ENCODE results near the gene KCNMA1. TPM values are rescaled to one million over a fixed set of nuclear protein-coding genes. Genes with fewer than 3 reads are reported as not detected.

The KCNMA1 gene
- total RNA-seq, 1 donor from 2014 or later, result 94.3 TPM

- Histone ChIP-seq H3K27me3 (no peaks in the 10 kb centered on the region), H3K36me3 (no peaks in the 10 kb centered on the region), H3K27ac (peak overlapping the region; percentile 39), H3K9me3 (no peaks in the 10 kb centered on the region), H3K4me3 (no peak overlapping the region), H3K4me1 (peaks cover 22% of the 10 kb centered on the region)
- DNase-seq (ENCODE audit: extremely low spot score in 2 of 2), result no peak
- intact Hi-C loops (cut with DNase I), result no loop called here
- peak in 1 of 2 donors; percentile 27 for TF ChIP-seq POLR2AphosphoS5 (IDR thresholded peaks at IDR 0.05; ENCODE audit: insufficient read depth in 1 of 2, low read depth in 1 of 2)
- TF ChIP-seq, protein P1, sequence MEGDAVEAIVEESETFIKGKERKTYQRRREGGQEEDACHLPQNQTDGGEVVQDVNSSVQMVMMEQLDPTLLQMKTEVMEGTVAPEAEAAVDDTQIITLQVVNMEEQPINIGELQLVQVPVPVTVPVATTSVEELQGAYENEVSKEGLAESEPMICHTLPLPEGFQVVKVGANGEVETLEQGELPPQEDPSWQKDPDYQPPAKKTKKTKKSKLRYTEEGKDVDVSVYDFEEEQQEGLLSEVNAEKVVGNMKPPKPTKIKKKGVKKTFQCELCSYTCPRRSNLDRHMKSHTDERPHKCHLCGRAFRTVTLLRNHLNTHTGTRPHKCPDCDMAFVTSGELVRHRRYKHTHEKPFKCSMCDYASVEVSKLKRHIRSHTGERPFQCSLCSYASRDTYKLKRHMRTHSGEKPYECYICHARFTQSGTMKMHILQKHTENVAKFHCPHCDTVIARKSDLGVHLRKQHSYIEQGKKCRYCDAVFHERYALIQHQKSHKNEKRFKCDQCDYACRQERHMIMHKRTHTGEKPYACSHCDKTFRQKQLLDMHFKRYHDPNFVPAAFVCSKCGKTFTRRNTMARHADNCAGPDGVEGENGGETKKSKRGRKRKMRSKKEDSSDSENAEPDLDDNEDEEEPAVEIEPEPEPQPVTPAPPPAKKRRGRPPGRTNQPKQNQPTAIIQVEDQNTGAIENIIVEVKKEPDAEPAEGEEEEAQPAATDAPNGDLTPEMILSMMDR (IDR thresholded peaks at IDR 0.05), result no peak
Measured at GRCh38 chr10:77011874-77012811, 625.5 kb downstream of the KCNMA1 start.

GRCh38 chr10:77010430-77010829, 627.2 kb downstream of the KCNMA1 start:
- no peaks in the 10 kb centered on the region for H3K9me3 ChIP-seq
- no peak for DNase-seq (ENCODE audit: extremely low spot score in 2 of 2)
- H3K27me3 ChIP-seq, result no peaks in the 10 kb centered on the region
- TF ChIP-seq, protein P1 (IDR thresholded peaks at IDR 0.05), result no peak
- TF ChIP-seq POLR2AphosphoS5 (IDR thresholded peaks at IDR 0.05; ENCODE audit: insufficient read depth in 1 of 2, low read depth in 1 of 2) (no peak), POLR2A (IDR thresholded peaks at IDR 0.05) (no peak)
- no peak overlapping the region for H3K4me3 ChIP-seq
- H3K4me1 ChIP-seq, result peaks cover 22% of the 10 kb centered on the region
- H3K27ac ChIP-seq, result no peak overlapping the region
- intact Hi-C loops (cut with DNase I), result no loop called here
- no peaks in the 10 kb centered on the region for H3K36me3 ChIP-seq

DNA sequence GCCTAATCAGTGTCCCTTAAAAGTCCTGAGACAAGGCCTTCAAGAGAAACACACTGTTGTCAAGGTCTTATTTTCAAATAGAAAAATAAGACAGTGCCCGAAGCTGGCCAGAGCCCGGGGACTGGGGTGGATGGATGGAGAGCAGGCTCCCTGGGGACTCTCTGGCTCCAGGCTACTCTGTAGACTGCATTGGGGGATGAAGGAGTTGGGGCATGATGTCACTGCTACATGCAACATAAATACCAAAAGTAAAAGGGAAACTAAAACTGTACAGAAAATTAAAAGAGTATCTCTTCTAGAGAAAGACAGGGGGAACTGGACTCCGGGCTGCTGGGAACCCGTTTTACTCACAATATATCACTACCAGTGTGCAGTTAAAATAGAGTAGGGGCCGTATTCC, 629.8 kb downstream of the KCNMA1 start:
- no peak for DNase-seq (ENCODE audit: extremely low spot score in 2 of 2)
- no peaks in the 10 kb centered on the region for H3K9me3 ChIP-seq
- no peaks in the 10 kb centered on the region for H3K36me3 ChIP-seq
- TF ChIP-seq POLR2AphosphoS5 (IDR thresholded peaks at IDR 0.05; ENCODE audit: insufficient read depth in 1 of 2, low read depth in 1 of 2), result no peak
- no peak for TF ChIP-seq POLR2A (IDR thresholded peaks at IDR 0.05)
- no peaks in the 10 kb centered on the region for H3K27me3 ChIP-seq
- no peak overlapping the region for H3K4me3 ChIP-seq
- H3K4me1 ChIP-seq, result peaks cover 15% of the 10 kb centered on the region
- intact Hi-C loops (cut with DNase I), result loop anchor here (10.0 kb wide), 1 partner anchor 1613 kb away; no protein-coding TSS in a partner anchor
- no peak overlapping the region for H3K27ac ChIP-seq

DNA sequence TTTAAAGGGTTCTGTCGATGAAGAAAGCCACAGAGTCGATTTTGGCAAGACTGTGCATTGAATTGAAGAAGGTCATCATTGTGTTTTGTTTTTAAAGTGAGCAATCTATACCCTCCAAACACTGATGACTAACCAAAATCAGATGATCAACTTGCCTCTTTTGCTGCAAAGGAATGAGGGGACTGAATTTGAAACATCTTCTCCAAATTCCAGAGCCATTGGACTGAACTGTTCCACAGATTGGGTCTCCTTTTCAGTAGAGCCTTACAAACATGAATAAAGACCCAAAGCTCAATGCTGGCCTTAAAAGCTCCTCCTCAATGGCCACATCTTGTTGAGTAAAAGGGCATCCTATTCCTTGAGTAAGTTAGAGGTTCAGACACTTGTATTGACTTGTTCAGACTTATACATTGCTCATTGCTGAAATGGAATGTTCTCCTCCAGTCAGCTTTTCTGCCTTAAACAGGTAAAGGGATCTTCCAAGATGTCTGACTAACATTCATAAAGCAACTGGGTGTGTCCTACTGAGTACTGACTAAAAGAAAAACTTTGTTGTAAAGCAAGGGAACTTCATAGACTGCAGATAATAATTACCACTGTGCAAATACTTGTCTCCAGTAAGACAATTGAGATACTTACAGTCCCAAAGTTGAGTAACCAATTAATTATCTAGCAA, 630.6 kb downstream of the KCNMA1 start:
- no peak for DNase-seq (ENCODE audit: extremely low spot score in 2 of 2)
- Histone ChIP-seq H3K4me1 (peaks cover 6% of the 10 kb centered on the region), H3K36me3 (no peaks in the 10 kb centered on the region), H3K4me3 (no peak overlapping the region), H3K27ac (no peak overlapping the region), H3K9me3 (no peaks in the 10 kb centered on the region), H3K27me3 (no peaks in the 10 kb centered on the region)
- intact Hi-C loops (cut with DNase I), result loop anchor here (10.0 kb wide), 1 partner anchor 1612 kb away; no protein-coding TSS in a partner anchor
- TF ChIP-seq POLR2AphosphoS5 (IDR thresholded peaks at IDR 0.05; ENCODE audit: insufficient read depth in 1 of 2, low read depth in 1 of 2) (no peak), POLR2A (IDR thresholded peaks at IDR 0.05) (no peak)
- TF ChIP-seq, protein P1 (IDR thresholded peaks at IDR 0.05), result no peak

GRCh38 chr10:77005871-77006270, 631.7 kb downstream of the KCNMA1 start:
- no peaks in the 10 kb centered on the region for H3K27me3 ChIP-seq
- no peaks in the 10 kb centered on the region for H3K9me3 ChIP-seq
- no peak overlapping the region for H3K27ac ChIP-seq
- DNase-seq (ENCODE audit: extremely low spot score in 2 of 2), result no peak
- no peaks in the 10 kb centered on the region for H3K4me1 ChIP-seq
- H3K36me3 ChIP-seq, result no peaks in the 10 kb centered on the region
- H3K4me3 ChIP-seq, result no peak overlapping the region
- intact Hi-C loops (cut with DNase I), result loop anchor here (10.0 kb wide), 1 partner anchor 1611 kb away; no protein-coding TSS in a partner anchor
- TF ChIP-seq POLR2AphosphoS5 (IDR thresholded peaks at IDR 0.05; ENCODE audit: insufficient read depth in 1 of 2, low read depth in 1 of 2) (no peak), POLR2A (IDR thresholded peaks at IDR 0.05) (no peak)
- TF ChIP-seq, protein P1 (IDR thresholded peaks at IDR 0.05), result no peak

All from vagina (tissue), 2 donors.